ENCODE measurements around the gene ST6GAL1. TPM values are rescaled to one million over a fixed set of nuclear protein-coding genes. Genes with fewer than 3 reads are reported as not detected.

Gene ST6GAL1, protein sequence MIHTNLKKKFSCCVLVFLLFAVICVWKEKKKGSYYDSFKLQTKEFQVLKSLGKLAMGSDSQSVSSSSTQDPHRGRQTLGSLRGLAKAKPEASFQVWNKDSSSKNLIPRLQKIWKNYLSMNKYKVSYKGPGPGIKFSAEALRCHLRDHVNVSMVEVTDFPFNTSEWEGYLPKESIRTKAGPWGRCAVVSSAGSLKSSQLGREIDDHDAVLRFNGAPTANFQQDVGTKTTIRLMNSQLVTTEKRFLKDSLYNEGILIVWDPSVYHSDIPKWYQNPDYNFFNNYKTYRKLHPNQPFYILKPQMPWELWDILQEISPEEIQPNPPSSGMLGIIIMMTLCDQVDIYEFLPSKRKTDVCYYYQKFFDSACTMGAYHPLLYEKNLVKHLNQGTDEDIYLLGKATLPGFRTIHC
- total RNA-seq, result 47.4 and 80.7 TPM in 2 replicates

DNA sequence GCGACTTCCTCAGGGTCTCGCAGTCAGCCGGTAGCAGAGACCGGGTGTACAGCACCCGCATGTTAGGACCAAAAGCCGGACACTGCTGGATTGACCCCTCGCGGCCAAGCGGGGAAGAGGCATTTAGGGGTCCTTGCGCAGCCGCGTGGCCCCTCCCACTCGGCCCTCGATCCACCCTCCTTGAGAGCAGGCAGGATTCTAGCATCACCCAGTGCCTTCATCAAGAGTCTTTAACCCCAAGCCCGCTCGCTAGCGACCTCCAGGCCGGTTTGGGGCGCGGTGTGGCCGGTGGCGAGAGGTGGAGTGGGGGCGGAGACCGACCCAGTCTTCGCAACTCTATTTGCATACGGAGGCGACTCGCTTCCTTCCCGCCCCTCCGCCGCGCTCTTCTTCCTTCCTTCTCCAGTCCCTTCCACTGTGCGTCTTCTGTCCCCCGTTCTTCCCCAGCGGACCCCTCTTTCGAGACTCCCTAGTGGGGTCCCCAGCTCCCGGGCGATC is at the start of gene ST6GAL1:
Gene ST6GAL1, plus strand, starts transcription at position 384 of the 498 bp plus-strand sequence. CDS start 112,178 bp downstream, outside the sequence.

Other genes starting within 250 kb of the ST6GAL1 start
- not detected in 2 replicates for gene KNG1, start 213.2 kb upstream of the ST6GAL1 start, total RNA-seq
- gene EIF4A2, start 146.9 kb upstream of the ST6GAL1 start, total RNA-seq, result 732 and 2,203 TPM in 2 replicates
- 42.6 and 49.2 TPM in 2 replicates for gene RFC4, start 124.0 kb upstream of the ST6GAL1 start, total RNA-seq
- not detected in 2 replicates for gene ADIPOQ, start 87.8 kb upstream of the ST6GAL1 start, total RNA-seq
- gene RPL39L, start 209.0 kb downstream of the ST6GAL1 start, total RNA-seq, result 40.3 and 61.4 TPM in 2 replicates